OCI-LY7 (cell line): ENCODE results near the gene MET. TPM values are rescaled to one million over a fixed set of nuclear protein-coding genes. Genes with fewer than 3 reads are reported as not detected.

ENCODE experiments used
- BruUV-seq: library from RNA; stranded (reverse); fragments of 400-500 nt; replicated peaks from 2 replicates; lab custom pipeline; 2021; lab: Mats Ljungman, UMichigan
- CTCF ChIA-PET: fragments of 300-600 bp; sonication (Branson Sonifier 250); formaldehyde crosslinking; loops from one replicate; lab custom pipeline; 2022; ENCODE audit warnings: antibody characterized with exemption; ENCODE audit not compliant: unreplicated experiment; lab: Charles Lee
- POLR2A ChIA-PET: fragments of 300-600 bp; sonication (Branson Sonifier 250); formaldehyde crosslinking; loops from one replicate; lab custom pipeline; 2022; ENCODE audit warnings: antibody characterized with exemption; lab: Charles Lee
- DNase-seq: peaks from one replicate; pipeline ENCODE4 v3.0.0-alpha.2; 2015; ENCODE audit warnings: low spot score
- H2AFZ ChIP-seq: fragments of 200-600 bp; sonication (generic), shearing (Covaris generic); 2 replicates; pipeline ENCODE4 v1.6.1; 2014; ENCODE audit warnings: mild to moderate bottlenecking, antibody characterized with exemption, low read length, moderate library complexity
- H3K27ac ChIP-seq: fragments of 200-600 bp; sonication (generic); 2 replicates; pipeline ENCODE4 v1.5.1; 2014; ENCODE audit warnings: mixed run types, low read depth, mild to moderate bottlenecking, moderate library complexity, low read length, inconsistent platforms; ENCODE audit not compliant: poor library complexity, severe bottlenecking
- H3K36me3 ChIP-seq: fragments of 200-600 bp; sonication (generic); 2 replicates; pipeline ENCODE4 v1.6.1; 2014; ENCODE audit warnings: mild to moderate bottlenecking, antibody characterized with exemption, low read length, moderate library complexity, mixed read lengths; ENCODE audit not compliant: insufficient read depth
- H3K4me1 ChIP-seq: fragments of 200-600 bp; sonication (generic); 2 replicates; pipeline ENCODE4 v1.5.1; 2014; ENCODE audit warnings: mild to moderate bottlenecking, low read length; ENCODE audit not compliant: insufficient read depth, poor library complexity, severe bottlenecking
- H3K4me2 ChIP-seq: fragments of 200-600 bp; sonication (generic); 2 replicates; pipeline ENCODE4 v1.6.1; 2014; ENCODE audit warnings: mild to moderate bottlenecking, low read length
- H3K4me3 ChIP-seq: fragments of 200-600 bp; sonication (generic); 2 replicates; pipeline ENCODE4 v1.5.1; 2014; ENCODE audit warnings: mild to moderate bottlenecking, low read depth, low read length; ENCODE audit not compliant: poor library complexity, severe bottlenecking
- H3K79me2 ChIP-seq: fragments of 200-600 bp; sonication (generic); 2 replicates; pipeline ENCODE4 v1.6.1; 2016; ENCODE audit warnings: low read depth, mild to moderate bottlenecking, low read length, moderate library complexity, mixed read lengths; ENCODE audit not compliant: insufficient read depth
- H3K9me2 ChIP-seq: fragments of 200-600 bp; sonication (generic); 2 replicates; pipeline ENCODE4 v1.6.1; 2016; ENCODE audit warnings: mild to moderate bottlenecking, low read length, mixed read lengths; ENCODE audit not compliant: insufficient read depth
- H3K9me3 ChIP-seq: fragments of 200-600 bp; sonication (generic); 2 replicates; pipeline ENCODE4 v1.6.1; 2014; ENCODE audit warnings: mild to moderate bottlenecking, mixed run types, low read length, mixed read lengths
- H4K20me1 ChIP-seq: fragments of 200-600 bp; sonication (generic); 2 replicates; pipeline ENCODE4 v1.6.1; 2014; ENCODE audit warnings: mild to moderate bottlenecking, antibody characterized with exemption, low read length, moderate library complexity, mixed read lengths; ENCODE audit not compliant: insufficient read depth
- CTCF ChIP-seq: fragments of 200-600 bp; sonication (generic); conservative IDR thresholded peaks from 2 replicates; pipeline ENCODE4 v1.5.1; 2014; ENCODE audit warnings: mild to moderate bottlenecking, antibody characterized with exemption, low read length, moderate library complexity, mixed read lengths
- EZH2phosphoT487 ChIP-seq: fragments of 200-600 bp; sonication (generic); IDR thresholded peaks from 2 replicates; pipeline ENCODE4 v1.6.1; 2018; ENCODE audit warnings: low read depth, borderline replicate concordance, mild to moderate bottlenecking, mixed run types, antibody characterized with exemption, low read length, moderate library complexity, mixed read lengths
- intact Hi-C: fragments of 100-400 bp; cut with micrococcal nuclease; formaldehyde crosslinking; loops from one replicate; pipeline ENCODE4 v1.10.0; 2022; ENCODE audit not compliant: unreplicated experiment
- total RNA-seq, 2 experiments: library from RNA; depleted of rRNA in 1 of 2; stranded (reverse); fragments of >200 nt in 1 of 2; shearing (Covaris generic) in 1 of 2; gene quantifications; 2 replicates each; pipeline ENCODE4 v1.2.3, GENCODE V29; 2014 to 2022

MET gene
- total RNA-seq, 2 experiments from 2014 or later, result not detected

GRCh38 chr7:116724560-116725231, 52.7 kb downstream of the MET start:
- CTCF ChIA-PET, result no interaction called here
- Histone ChIP-seq H3K9me2 (no peaks in the 10 kb centered on the region), H3K9me3 (no peaks in the 10 kb centered on the region), H4K20me1 (peaks cover 5% of the 10 kb centered on the region; the same call in 1 of the 2 replicates), H2AFZ (no peak overlapping the region), H3K27ac (no peak overlapping the region), H3K4me2 (no peak overlapping the region), H3K4me3 (no peak overlapping the region), H3K79me2 (no peaks in the 10 kb centered on the region), H3K36me3 (no peaks in the 10 kb centered on the region), H3K4me1 (no peaks in the 10 kb centered on the region)
- no peak for DNase-seq
- intact Hi-C loops, result no loop called here
- BruUV-seq, result no TSS peak
- TF ChIP-seq CTCF, result no peak
- TF ChIP-seq EZH2phosphoT487, result no peak
- POLR2A ChIA-PET, result no interaction called here

- POLR2A ChIA-PET, result no interaction called here
- Histone ChIP-seq H4K20me1 (peaks cover 5% of the 10 kb centered on the region; the same call in 1 of the 2 replicates), H3K4me3 (no peak overlapping the region), H3K27ac (no peak overlapping the region), H3K9me3 (no peaks in the 10 kb centered on the region), H2AFZ (no peak overlapping the region), H3K79me2 (no peaks in the 10 kb centered on the region), H3K4me2 (no peak overlapping the region), H3K4me1 (no peaks in the 10 kb centered on the region), H3K36me3 (no peaks in the 10 kb centered on the region), H3K9me2 (no peaks in the 10 kb centered on the region)
- BruUV-seq, result no TSS peak
- CTCF ChIA-PET, result no interaction called here
- intact Hi-C loops, result no loop called here
- DNase-seq, result no peak
- no peak for TF ChIP-seq CTCF
Observed at GRCh38 chr7:116726149-116726548, 54.2 kb downstream of the MET start.

GRCh38 chr7:116726713-116727431, 54.9 kb downstream of the MET start:
- intact Hi-C loops, result no loop called here
- H3K79me2 ChIP-seq, result no peaks in the 10 kb centered on the region
- H3K4me3 ChIP-seq, result no peak overlapping the region
- BruUV-seq, result no TSS peak
- H3K4me2 ChIP-seq, result no peak overlapping the region
- no peaks in the 10 kb centered on the region for H3K4me1 ChIP-seq
- ChIA-PET POLR2A (interaction anchor here (0.6 kb wide), 1 partner anchor 70 kb away, joined by 3 read pairs; no protein-coding TSS in a partner anchor), CTCF (no interaction called here)
- H2AFZ ChIP-seq, result no peak overlapping the region
- H3K36me3 ChIP-seq, result no peaks in the 10 kb centered on the region
- no peak for DNase-seq
- TF ChIP-seq EZH2phosphoT487 (no peak), CTCF (no peak)
- peaks cover 5% of the 10 kb centered on the region; the same call in 1 of the 2 replicates for H4K20me1 ChIP-seq
- H3K27ac ChIP-seq, result no peak overlapping the region
- H3K9me2 ChIP-seq, result no peaks in the 10 kb centered on the region
- H3K9me3 ChIP-seq, result no peaks in the 10 kb centered on the region
